HEK293 (cell line): ENCODE data around the gene ERBB4.

Source experiments
- CTCF ChIA-PET: fragments of 350-600 bp; formaldehyde crosslinking; extraction: SDS; loops from one replicate; lab custom pipeline; 2021; ENCODE audit warnings: antibody characterized with exemption; lab: Yijun Ruan, JAX
- POLR2A ChIA-PET: fragments of 300-600 bp; formaldehyde crosslinking; extraction: SDS; loops from one replicate; lab custom pipeline; 2020; ENCODE audit warnings: antibody characterized with exemption, inconsistent platforms; lab: Yijun Ruan, JAX
- H3K27ac ChIP-seq: fragments of 200-500 bp; sonication (Bioruptor generic); 2 replicates; pipeline ENCODE4 v1.5.1; 2014; ENCODE audit warnings: low read depth, low read length, control low read depth, inconsistent platforms; ENCODE audit errors: extremely low read depth
- H3K36me3 ChIP-seq, 2 experiments: fragments of 200-500 bp in 1 of 2; sonication (Bioruptor generic) in 1 of 2; 1 replicate in 1 of 2; 2 replicates in 1 of 2; pipeline ENCODE4 v1.5.1; 2014 to 2017; ENCODE audit warnings: inconsistent platforms in 2 of 2, low read length in 2 of 2; ENCODE audit not compliant: control insufficient read depth in 2 of 2, insufficient read depth in 1 of 2
- H3K4me1 ChIP-seq: fragments of 200-500 bp; sonication (Bioruptor generic); 2 replicates; pipeline ENCODE4 v1.5.1; 2014; ENCODE audit warnings: mild to moderate bottlenecking, low read length, inconsistent platforms; ENCODE audit not compliant: control insufficient read depth, insufficient read depth
- H3K4me3 ChIP-seq: 2 replicates; pipeline ENCODE4 v1.5.1; 2011; ENCODE audit warnings: low read depth, mild to moderate bottlenecking, control low read depth, low read length, moderate library complexity
- H3K9me3 ChIP-seq: fragments of 200-500 bp; sonication (Bioruptor generic); 2 replicates; pipeline ENCODE4 v1.5.1; 2014; ENCODE audit warnings: low read depth, low read length, inconsistent platforms; ENCODE audit not compliant: control insufficient read depth, insufficient read depth
- GLI2 ChIP-seq: fragments of 450-650 bp; formaldehyde crosslinking; IDR thresholded peaks from 2 replicates; pipeline ENCODE4; 2017; ENCODE audit warnings: missing biosample characterization, missing genetic modification characterization, low read depth, borderline replicate concordance
- HOXA7 ChIP-seq: sonication (generic); formaldehyde crosslinking; IDR thresholded peaks from 2 replicates; pipeline ENCODE4 v1.8.1; 2022; ENCODE audit warnings: missing genetic modification reagents, borderline replicate concordance
- KLF7 ChIP-seq: fragments of 450-650 bp; formaldehyde crosslinking; IDR thresholded peaks from 2 replicates; pipeline ENCODE4 v1.5.1; 2016; ENCODE audit warnings: missing biosample characterization, missing genetic modification characterization, borderline replicate concordance
- MZF1 ChIP-seq: fragments of 450-650 bp; formaldehyde crosslinking; IDR thresholded peaks from 2 replicates; pipeline ENCODE4 v1.5.1; 2017; ENCODE audit warnings: missing biosample characterization, missing genetic modification characterization, borderline replicate concordance
- OSR2 ChIP-seq: fragments of 450-650 bp; formaldehyde crosslinking; IDR thresholded peaks from 2 replicates; pipeline ENCODE4 v1.5.1; 2016; ENCODE audit warnings: missing biosample characterization, missing genetic modification characterization
- PRDM10 ChIP-seq: fragments of 450-650 bp; formaldehyde crosslinking; IDR thresholded peaks from 2 replicates; pipeline ENCODE4 v1.5.1; 2016; ENCODE audit warnings: missing biosample characterization, missing genetic modification characterization
- PRDM6 ChIP-seq: fragments of 450-650 bp; formaldehyde crosslinking; IDR thresholded peaks from 2 replicates; pipeline ENCODE4 v1.5.1; 2017; ENCODE audit warnings: missing biosample characterization, missing genetic modification characterization
- REPIN1 ChIP-seq: fragments of 450-650 bp; formaldehyde crosslinking; IDR thresholded peaks from 2 replicates; pipeline ENCODE4 v1.5.1; 2017; ENCODE audit warnings: missing biosample characterization, missing genetic modification characterization, low read depth
- REST ChIP-seq: fragments of 450-650 bp; formaldehyde crosslinking; IDR thresholded peaks from 2 replicates; pipeline ENCODE4 v1.5.1; 2016; ENCODE audit warnings: missing biosample characterization, missing genetic modification characterization
- SP3 ChIP-seq: fragments of 450-650 bp; formaldehyde crosslinking; IDR thresholded peaks from 2 replicates; pipeline ENCODE4 v1.5.1; 2016; ENCODE audit warnings: missing biosample characterization, missing genetic modification characterization
- ZBTB6 ChIP-seq: fragments of 450-650 bp; formaldehyde crosslinking; IDR thresholded peaks from 2 replicates; pipeline ENCODE4 v1.5.1; 2017; ENCODE audit warnings: missing biosample characterization, missing genetic modification characterization
- ZFP37 ChIP-seq: fragments of 450-650 bp; formaldehyde crosslinking; IDR thresholded peaks from 2 replicates; pipeline ENCODE4 v1.5.1; 2016; ENCODE audit warnings: missing biosample characterization, missing genetic modification characterization
- ZNF146 ChIP-seq: fragments of 450-650 bp; formaldehyde crosslinking; IDR thresholded peaks from 2 replicates; pipeline ENCODE4 v1.5.1; 2016; ENCODE audit warnings: missing biosample characterization, missing genetic modification characterization
- ZNF302 ChIP-seq: fragments of 450-650 bp; formaldehyde crosslinking; IDR thresholded peaks from 2 replicates; pipeline ENCODE4 v1.5.1; 2016; ENCODE audit warnings: missing biosample characterization, missing genetic modification characterization, low read depth
- ZNF449 ChIP-seq: fragments of 450-650 bp; formaldehyde crosslinking; IDR thresholded peaks from 2 replicates; pipeline ENCODE4 v1.5.1; 2017; ENCODE audit warnings: missing biosample characterization, mild to moderate bottlenecking, missing genetic modification characterization, moderate library complexity
- ZNF558 ChIP-seq: fragments of 450-650 bp; formaldehyde crosslinking; IDR thresholded peaks from 2 replicates; pipeline ENCODE4 v1.5.1; 2016; ENCODE audit warnings: missing biosample characterization, missing genetic modification characterization
- ZNF677 ChIP-seq: fragments of 450-650 bp; IDR thresholded peaks from 2 replicates; pipeline ENCODE4 v1.5.0; 2018; ENCODE audit warnings: missing biosample characterization, mild to moderate bottlenecking, missing genetic modification characterization, moderate library complexity
- ZNF76 ChIP-seq: fragments of 450-650 bp; formaldehyde crosslinking; IDR thresholded peaks from 2 replicates; pipeline ENCODE4; 2016; ENCODE audit warnings: low read depth, missing biosample characterization, missing genetic modification characterization, borderline replicate concordance
- ZSCAN16 ChIP-seq: fragments of 450-650 bp; formaldehyde crosslinking; IDR thresholded peaks from 2 replicates; pipeline ENCODE4 v1.5.1; 2016; ENCODE audit warnings: missing biosample characterization, missing genetic modification characterization
- TF ChIP-seq, protein P1 (sequence below): fragments of 450-650 bp; formaldehyde crosslinking; IDR thresholded peaks from 2 replicates; pipeline ENCODE4 v1.5.1; 2016; ENCODE audit warnings: missing biosample characterization, missing genetic modification characterization

Gene ERBB4

DNA sequence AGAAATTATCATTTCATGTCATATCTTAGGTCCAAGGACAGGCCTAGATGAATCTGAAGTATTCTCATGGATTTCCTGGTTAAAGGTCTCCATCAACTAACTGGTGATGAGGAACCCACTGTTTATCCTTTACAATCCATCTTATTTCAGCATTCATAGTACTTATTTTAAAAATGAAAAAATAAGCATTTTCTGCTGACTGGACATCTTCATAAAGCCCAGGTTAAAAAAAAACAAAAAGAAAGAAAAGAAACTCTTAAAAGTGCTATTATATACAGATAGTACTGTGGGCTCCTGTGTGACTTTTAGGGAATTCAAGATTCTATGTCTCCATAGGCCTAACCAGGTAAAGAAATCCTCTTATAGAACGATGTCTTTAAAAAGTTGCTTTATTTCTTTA, 7.1 kb downstream of the ERBB4 start (continued):
- no peak for TF ChIP-seq REST
- no peak for TF ChIP-seq ZNF302 (tag by site-specific recombination)
- TF ChIP-seq ZNF558 (tag by site-specific recombination) = no peak
- TF ChIP-seq OSR2 (tag by site-specific recombination) = no peak
- TF ChIP-seq GLI2 (tag by site-specific recombination) = no peak
- no peak for TF ChIP-seq SP3
- no peak for TF ChIP-seq ZNF449 (tag by site-specific recombination)
- no peak for TF ChIP-seq ZBTB6 (tag by site-specific recombination)

DNA sequence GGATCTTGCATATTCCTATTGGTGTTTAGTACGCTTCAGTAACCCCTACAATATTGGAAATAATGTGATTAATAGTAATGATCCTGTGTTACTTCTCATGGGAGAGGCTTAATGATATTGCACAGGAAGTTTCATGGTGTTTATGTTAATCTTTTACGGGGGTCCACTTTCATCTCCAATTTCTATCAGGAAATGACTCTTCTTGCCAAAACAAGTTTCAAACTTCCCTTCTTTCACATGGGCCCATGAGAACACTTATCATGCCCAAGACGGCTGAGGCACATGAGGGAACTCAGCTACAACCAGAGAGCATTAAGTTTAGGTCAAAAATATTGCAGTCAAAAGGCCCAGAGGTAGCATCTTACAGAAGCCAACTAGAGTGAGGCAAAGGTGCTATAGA, 7.6 kb downstream of the ERBB4 start:
- peaks cover 44% of the 10 kb centered on the region for H3K4me1 ChIP-seq
- POLR2A ChIA-PET = no interaction called here
- H3K27ac ChIP-seq = no peak overlapping the region
- H3K36me3 ChIP-seq = no peaks in the 10 kb centered on the region
- no peak overlapping the region for H3K4me3 ChIP-seq
- no peak for TF ChIP-seq ZNF76 (tag by site-specific recombination)
- no peak for TF ChIP-seq MZF1 (tag by site-specific recombination)
- no peak for TF ChIP-seq KLF7 (tag by site-specific recombination)
- TF ChIP-seq HOXA7 (CRISPR knock-in tag) = no peak
- TF ChIP-seq ZNF677 (tag by site-specific recombination) = no peak
- no peaks in the 10 kb centered on the region for H3K9me3 ChIP-seq
- CTCF ChIA-PET = interaction anchor here (0.6 to 0.7 kb wide), 2 partner anchors 11 to 1174 kb away, joined by 3 read pairs; no protein-coding TSS in a partner anchor

DNA sequence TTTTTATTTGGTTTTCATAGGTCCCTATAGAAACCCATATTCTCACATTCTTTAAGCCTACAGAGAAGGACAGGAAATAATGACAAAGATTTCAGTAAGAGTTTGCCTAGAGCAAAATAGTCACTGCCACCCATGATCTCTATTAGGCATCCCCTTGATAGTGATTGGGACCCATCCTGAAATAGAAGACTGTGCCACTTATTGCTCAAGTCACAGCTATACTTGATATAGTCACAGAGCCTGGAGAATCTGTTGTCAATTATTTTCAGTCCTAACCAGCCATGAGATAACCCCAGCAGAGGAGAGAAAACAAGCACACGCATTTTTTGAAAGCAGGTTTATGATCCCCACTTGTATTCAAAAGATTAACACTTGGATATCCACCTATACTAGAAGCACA, 8.2 kb downstream of the ERBB4 start:
- Histone ChIP-seq H3K4me1 (peaks cover 46% of the 10 kb centered on the region), H3K27ac (no peak overlapping the region), H3K36me3 (no peaks in the 10 kb centered on the region), H3K4me3 (no peak overlapping the region), H3K9me3 (no peaks in the 10 kb centered on the region)
- ChIA-PET POLR2A (no interaction called here), CTCF (interaction anchor here (0.7 kb wide), 1 partner anchor 11 kb away, joined by 3 read pairs; no protein-coding TSS in a partner anchor)
- TF ChIP-seq REPIN1 (tag by site-specific recombination) = no peak
- TF ChIP-seq ZSCAN16 (tag by site-specific recombination) = no peak
- no peak for TF ChIP-seq PRDM6 (tag by site-specific recombination)
- TF ChIP-seq, protein P1, sequence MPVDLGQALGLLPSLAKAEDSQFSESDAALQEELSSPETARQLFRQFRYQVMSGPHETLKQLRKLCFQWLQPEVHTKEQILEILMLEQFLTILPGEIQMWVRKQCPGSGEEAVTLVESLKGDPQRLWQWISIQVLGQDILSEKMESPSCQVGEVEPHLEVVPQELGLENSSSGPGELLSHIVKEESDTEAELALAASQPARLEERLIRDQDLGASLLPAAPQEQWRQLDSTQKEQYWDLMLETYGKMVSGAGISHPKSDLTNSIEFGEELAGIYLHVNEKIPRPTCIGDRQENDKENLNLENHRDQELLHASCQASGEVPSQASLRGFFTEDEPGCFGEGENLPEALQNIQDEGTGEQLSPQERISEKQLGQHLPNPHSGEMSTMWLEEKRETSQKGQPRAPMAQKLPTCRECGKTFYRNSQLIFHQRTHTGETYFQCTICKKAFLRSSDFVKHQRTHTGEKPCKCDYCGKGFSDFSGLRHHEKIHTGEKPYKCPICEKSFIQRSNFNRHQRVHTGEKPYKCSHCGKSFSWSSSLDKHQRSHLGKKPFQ (tag by site-specific recombination) = no peak
- TF ChIP-seq PRDM10 (tag by site-specific recombination) = no peak
- no peak for TF ChIP-seq ZFP37
- TF ChIP-seq ZNF146 (tag by site-specific recombination) = no peak
